COR-L47 (cell line): Measurements from ENCODE around the gene PES1.
"Not testable (repeated sequence)": the region's sequence is repeated elsewhere in the genome, so short reads cannot be mapped to it uniquely, and the experiment has no call there.

Source experiments
- DNase-seq: peaks from one replicate; lab custom pipeline; 2025; lab: John Stamatoyannopoulos, UW

PES1 gene

DNA sequence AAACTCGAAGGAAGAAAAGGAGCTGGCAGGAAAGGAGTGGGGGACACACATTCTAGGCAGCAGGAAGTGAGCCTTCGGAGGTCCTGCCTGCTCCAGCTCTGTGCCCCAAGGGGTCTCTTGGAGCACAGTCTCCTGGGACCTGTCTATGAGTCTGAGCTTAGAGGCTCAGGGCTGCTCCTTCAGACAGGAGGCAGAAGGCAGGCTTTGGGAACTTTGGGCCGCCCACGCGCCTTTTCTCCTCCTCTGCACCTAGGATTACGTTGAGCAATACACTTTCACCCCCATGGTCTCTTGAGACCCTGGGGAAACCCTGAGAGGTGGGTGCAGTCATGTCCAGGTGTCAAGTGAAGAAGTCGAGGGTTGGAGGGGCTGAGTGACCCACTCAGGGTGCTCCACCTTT, 16.2 kb upstream of the PES1 start:
- no peak for DNase-seq

DNA sequence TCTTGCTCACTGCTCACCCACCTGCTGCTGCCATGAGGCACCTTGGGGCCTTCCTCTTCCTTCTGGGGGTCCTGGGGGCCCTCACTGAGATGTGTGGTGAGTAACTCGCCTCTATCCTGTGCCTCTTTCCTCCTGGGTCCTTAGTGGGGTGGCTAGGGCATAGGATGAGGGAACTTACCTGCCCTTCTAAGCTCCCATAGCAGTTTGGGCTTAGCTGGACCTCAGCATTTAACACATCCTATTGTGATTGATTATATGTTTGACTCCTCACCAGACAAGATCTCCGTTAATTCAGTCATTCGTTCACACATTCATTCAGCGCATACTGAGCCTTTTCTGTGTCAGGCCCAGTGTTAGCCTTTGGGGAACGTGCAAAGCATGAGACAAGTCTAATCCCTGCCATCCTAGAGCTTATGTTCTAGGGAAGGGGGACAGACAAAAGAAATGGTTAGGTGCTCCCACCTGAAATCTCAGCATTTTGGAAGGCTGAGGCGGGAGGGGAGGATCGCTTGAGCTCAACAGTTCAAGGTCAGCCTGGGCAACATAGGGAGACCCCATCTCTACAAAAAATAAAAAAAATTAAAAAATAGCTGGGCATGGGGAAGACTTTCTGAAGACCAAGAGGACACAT, 15.7 kb upstream of the PES1 start:
- no peak for DNase-seq

DNA sequence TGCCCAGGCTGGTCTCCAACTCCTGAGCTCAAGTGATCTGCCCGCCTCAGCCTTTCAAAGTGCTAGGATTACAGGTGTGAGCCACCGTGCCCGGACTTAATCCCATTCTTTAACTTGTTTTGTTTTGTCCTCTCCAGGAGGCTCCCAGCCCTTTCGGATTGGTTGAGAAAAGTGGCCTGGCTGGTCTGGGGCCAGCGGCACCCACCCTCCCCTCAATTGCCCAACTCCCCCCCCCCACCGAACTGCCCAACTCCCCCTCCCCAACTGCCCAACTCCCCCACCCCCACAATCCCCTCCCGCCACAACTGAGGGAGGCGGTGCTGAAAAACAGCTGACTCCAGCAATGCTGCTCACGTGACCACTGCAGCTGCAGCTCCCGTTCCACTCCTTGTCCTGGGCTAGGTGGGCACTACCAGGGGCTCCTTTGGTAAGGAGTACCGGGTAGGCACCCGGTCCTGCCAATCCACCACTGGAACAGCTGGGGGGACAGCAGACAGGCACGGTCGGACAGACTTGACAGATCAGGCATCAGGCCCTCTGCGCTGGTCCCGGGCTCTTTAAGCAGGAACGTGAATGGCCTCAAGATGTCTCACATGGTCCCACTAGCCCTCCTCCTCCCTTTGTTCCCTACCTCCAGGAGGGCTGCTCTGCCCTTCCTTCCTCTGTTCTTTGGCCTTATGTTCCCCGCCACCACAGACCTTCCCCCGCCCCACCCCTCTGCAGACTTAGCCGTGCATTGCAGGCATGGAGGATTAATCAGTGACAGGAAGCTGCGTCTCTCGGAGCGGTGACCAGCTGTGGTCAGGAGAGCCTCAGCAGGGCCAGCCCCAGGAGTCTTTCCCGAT, 15.0 kb upstream of the PES1 start, which contains the start of gene TCN2:
Gene TCN2 (plus strand): TSS at position 720 of the 845 bp plus-strand sequence. CDS start 158 bp downstream, outside the sequence.
- peak; percentile 74 for DNase-seq

DNA sequence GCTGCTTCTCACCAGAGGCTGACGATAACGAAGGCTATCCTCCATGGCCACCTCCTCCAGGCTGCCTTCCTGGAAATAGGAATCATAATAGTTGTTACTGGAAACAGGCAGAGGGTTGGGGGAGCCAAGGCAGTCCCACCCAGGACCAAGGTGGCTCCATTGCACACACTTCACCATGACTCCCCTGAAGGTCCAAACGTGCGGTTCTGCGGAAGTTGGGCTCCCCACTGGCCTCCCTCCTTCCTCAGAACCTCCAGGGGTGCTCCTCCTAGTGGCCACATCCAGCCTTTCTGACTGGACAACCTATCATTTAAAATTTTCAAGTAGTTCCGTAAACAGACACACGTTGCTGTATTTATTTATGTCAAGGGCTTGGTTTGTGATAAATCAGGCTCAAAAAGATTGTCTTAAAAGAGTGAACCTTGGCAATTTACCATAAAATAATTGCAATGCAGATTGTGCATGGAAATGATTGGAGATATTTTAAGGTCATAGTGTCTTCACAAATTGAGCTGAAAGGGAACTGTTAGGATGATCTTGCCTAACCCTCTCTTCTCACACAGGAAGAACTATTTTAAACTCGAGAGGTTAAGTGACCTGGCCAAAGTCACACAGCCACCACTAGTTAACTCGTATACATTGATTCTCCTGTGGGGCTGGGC, 13.9 kb upstream of the PES1 start:
- DNase-seq, result peak; percentile 19

DNA sequence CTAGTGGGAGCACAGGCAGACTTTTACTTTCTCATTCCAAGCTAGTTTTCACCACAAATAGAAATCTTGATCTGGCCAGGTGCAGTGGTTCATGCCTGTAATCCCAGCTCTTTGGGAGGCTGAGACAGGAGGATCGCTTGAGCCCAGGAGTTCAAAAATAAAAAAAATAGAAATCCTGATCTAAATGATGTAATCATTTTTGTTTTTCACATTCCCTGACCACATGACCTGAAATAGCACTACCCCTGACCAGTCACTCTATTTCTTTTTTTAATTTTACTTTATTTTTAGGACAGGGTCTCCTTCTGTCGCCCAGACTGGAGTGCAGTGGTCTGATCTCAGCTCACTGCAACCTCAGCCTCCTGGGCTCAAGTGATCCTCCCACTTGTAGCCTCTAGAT, 13.0 kb upstream of the PES1 start:
- no peak for DNase-seq

DNA sequence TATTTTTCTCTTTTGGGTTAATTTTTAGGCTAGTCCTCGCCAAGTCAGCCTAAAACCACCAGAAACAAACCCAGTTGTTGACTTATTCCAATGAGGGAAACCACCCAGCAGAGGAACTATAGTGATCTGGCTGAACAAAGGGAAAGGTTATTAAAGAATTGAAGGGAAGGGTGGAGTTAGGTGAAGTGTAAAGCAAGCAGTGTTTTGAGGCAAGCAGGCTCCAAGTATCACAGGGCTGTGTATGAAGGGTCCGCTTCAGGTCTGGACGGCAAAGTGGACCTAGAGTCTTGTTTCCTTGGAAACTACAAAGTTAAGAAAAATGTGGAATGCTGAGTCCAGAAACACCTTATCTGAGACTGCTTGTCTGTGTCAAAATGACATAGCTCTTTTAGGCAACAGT, 12.1 kb upstream of the PES1 start:
- no peak for DNase-seq

DNA sequence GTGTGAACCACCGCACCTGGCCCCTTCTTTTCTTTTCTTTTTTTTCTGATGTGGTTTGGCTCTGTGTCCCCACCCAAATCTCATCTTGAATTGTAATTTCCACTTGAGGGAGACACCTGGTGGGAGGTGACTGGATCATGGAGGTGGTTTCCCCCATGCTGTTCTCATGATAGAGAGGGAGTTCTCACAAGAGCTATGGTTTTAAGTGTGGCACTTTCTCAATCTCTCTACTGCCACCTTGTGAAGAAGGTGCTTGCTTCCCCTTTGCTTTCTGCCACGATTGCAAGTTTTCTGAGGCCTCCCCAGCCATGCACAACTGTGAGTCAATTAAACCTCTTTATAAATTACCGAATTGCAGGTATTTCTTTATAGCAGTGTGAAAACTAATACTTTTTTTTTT, 10.3 kb upstream of the PES1 start:
- DNase-seq, result peak; percentile 40

DNA sequence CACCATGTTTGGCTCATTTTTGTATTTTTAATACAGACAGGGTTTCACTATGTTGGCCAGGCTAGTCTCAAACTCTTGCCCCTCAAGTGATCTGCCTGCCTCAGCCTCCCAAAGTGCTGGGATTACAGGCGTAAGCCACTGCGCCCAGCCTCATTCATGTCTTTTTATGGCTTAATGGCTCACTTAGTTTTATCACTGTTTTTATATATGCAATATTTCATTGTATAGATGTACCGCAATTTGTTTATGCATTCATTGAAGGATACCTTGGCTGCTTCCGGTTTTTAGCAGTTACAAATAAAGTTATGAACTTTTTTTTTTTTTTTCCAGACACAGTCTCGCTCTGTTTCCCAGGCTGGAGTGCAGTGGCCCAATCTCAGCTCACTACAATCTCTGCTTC, 9.8 kb upstream of the PES1 start:
- DNase-seq, result no peak

DNA sequence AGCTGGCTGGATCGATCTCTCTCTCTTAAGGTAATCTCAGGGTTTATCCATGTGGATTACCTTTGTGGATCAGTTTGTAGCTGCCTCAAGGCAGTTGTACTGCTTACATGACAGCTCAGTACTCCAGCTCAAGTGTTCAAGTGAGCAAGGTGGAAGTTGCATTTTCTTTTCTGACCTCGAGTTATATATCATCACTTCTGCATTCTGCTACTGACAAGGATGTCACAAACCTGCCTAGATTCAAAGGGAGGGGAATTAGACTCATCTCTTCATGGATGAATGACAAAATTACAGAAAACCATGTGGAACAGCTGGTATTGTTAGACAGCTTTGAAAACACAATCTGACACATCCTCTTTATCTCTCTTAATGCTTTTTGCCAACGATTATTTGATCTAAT, 9.2 kb upstream of the PES1 start:
- DNase-seq, result no peak

DNA sequence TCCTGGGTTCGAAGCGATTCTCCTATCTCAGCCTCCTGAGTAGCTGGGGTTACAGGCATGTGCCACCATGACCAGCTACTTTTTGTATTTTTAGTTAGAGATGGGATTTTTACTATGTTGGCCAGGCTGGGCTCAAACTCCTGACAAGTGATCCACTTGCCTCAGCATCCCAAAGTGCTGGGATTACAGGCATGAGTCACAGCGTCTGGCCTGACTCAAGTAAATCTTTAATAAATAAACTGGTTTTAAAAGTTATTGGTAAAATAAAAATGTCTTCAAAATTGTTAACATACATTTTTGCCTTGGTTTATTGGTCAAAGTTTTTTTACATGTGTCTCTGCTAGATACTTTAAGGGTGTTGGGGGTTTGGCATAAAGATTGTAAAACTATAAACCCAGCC, 7.3 kb upstream of the PES1 start:
- no peak for DNase-seq

DNA sequence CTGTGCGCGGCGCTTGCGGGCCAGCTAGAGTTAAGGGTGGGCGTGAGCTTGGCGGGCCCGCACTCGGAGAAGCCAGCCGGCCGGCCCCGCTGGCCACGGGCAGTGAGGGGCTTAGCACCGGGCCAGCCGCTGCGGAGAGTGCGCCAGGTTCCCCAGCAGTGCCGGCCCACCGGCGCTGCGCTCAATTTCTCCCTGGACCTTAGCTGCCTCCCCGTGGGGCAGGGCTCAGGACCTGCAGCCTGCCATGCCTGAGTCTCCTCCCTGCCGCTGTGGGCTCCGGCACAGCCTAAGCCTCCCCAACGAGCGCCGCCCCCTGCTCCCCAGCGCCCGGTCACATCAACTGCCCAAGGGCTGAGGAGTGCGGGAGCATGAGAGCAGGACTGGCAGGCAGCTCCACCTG, 5.2 kb upstream of the PES1 start:
- no peak for DNase-seq

DNA sequence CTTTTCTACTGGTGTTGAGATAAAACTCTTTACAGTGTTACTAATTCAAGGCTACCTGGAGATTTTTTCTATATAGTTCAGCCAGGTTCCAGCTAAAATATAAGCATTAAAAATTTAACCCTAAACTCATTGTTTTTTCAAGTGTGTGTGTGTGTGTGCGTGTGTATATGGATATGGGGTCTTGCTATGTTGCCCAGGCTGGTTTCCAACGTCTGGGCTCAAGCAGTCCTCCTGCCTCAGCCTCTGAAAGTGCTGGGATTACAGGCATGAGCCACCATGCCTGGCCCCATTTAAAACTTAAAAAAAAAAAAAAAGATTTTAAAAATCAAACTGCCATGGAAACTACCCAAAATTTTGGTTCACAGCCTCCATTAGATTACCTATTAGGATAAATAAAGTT, 4.5 kb upstream of the PES1 start:
- DNase-seq, result no peak

DNA sequence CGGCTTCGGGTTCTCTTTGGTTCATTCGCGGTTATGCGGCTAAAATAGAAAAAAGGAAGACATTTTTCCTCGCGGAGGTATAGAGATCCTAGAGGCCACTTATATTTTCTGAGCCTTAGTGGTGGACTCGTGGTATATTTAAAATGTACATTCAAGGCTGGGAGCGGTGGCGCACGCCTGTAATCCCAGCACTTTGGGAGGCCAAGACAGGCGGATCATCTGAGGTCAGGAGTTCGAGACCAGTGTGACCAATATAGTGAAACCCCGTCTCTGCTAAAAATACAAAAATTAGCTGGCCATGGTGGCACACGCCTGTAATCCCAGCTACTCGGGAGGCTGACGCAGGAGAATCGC, 627 bp upstream of the PES1 start:
- DNase-seq, result not testable (repeated sequence)

DNA sequence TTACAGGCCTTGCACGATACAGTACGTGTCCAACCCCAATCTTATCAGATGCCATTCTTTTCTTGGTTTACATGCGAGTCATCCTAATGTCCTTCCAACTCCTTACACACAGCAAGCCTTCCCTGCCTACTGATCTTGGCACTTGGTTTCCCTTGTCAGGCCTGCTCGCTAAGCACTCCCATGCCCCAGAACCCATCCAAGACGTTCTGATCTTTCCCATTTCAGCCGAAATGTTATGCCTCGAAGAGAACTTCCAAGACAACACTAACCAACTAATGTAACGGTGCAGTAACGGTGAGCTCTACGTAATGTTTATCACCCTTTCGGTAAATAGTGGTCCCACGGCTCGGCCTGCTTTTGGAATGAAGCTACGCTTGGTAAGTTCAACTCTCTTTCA, 521 bp downstream of the PES1 start:
- no peak for DNase-seq

DNA sequence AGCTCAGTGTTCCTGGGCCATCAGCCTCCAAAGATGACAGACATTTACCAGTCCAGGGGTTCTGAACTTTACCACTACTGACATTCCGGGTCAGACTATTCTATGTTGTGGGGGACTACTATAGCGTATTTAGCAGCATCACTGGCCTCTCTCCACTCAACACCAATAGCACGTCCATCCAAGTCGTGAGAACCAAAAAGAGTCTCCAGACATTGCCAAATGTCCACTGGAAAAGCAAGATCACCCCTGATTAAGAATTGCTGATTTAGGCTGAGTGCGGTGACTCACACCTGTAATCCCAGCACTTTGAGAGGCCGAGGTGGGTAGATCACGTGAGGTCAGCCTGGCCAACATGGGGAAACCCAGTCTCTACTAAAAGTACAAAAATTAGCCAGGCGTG, 5.3 kb downstream of the PES1 start:
- no peak for DNase-seq

DNA sequence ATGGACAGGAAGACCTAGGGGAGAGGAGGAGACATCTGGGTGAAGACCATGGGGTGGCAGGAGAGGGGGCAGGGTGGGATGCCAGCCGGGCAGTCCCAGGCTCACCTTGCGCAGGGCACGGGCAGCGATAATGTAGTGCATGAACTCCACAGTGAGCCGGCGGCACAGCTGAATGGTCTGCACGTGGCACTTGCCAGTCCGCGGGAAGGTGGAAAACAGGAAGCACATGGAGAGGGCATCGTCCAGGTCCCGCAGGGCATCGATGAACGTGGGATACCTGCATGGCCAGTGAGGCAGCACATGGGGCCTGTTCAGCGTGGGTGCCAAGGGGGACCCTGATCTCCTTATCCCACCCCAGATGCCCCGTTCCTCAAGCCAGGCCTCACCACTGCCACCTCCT, 7.3 kb downstream of the PES1 start:
- no peak for DNase-seq

DNA sequence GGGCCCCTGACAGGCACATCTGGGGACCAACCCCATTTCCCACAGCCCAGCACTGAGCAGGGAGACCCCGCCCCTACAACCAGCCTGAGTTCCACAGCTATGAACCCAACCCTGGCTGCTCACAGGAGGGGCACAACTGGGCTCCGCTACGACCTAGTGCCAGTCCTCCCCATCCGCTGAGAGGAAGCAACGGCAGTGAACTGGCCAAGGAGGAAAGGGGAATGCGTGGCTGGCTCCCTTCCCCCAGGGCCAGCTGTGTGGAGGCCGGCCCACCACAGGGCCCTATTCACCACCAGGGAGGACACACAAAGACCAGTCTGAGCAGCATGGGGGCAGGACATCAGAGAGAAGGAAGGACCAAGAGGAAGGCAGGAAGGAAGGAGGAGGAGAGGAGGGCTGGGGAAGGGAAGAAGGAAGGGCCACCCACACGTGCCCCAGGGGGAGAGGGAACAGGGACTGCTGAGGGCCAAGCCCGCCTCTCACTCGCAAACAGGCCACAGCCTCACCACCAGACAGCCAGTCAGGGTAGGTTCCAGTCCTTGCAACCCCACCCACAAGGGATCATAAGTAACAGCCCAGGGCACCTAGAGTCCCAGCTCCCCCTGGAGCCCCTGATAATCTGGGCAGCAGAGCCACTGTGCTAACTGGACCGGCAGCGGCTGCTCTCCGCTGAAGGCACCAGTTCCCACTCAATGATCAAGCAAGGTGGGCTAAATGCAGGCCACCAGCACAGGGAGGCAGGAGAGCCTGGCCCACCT, 8.7 kb downstream of the PES1 start:
- no peak for DNase-seq

DNA sequence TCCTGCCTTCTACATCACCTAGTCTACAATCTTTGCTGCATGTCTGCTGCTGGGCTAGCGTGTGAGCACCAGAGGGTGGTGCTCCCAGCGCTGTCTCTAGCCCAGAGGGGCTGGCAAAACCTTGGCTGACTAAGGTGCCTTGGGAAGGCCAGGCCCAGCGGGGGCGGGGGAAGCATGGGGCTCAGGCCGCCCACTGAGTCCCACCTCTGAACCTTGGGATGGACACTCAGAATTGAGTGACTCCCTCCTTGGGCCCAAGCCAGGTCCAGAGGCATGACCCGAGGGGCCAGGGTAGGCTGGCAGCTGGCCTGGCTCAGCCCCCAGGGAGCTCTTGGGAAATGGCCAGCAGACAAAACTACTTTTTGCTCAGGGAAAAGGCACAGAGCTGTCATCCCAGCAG, 9.7 kb downstream of the PES1 start:
- no peak for DNase-seq

DNA sequence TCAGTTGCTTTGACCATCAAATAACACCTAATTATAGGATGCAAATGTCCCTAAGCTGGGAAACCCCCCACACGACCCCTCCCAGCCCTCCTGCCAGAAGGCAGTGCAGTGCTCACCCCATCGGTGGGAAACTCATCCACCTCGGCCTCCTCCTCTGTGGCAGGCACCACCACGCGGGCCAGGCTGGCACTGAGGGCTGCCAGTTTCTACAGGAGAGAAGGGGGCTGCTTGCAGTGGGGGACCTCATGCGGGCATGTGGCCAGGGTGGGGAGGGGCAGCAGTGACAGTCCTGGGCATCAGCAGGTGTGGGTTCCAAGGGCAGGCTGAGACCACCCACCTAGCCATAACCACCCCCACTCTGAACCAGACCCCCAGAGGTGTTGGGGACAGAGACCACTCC, 10.8 kb downstream of the PES1 start:
- no peak for DNase-seq

DNA sequence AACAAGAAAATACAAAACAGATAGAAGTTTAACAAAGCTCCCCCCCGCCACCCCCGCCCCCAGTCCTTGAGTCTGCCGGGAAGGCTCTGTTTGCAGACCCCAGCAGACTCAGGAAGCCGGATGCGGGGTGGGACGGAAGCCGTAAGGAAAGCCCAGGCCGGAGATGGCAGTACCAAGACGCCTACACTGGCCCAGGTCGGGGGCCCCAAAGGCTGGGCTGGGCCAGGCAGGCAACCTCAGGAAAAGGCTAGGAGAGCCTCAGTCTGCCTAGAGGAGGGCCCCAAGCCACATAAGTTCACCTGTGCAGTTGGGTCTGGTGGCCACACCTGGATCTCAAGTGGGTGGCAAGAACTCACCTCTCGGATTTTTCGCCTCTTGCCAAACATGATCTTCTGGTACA, 13.2 kb downstream of the PES1 start:
- no peak for DNase-seq

DNA sequence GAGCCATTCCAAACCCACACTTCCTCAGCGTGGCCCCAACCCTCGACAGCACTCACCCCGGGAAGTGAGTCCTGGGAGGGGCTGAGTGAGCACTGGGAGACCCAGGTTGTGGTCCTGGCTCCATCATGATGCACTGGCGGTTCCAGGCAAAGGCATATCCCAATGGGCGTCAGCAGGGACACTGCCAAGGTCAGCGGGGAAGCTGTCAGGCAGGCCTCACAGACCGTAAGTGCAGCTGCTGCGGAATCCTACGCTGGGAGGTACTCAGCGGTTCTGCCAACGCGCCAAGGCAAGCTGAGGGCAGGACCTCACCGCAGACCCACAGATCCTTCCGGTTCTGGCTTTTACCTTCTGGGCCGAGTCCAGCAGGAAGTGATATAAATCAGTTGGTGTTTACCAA, 15.9 kb downstream of the PES1 start:
- no peak for DNase-seq

DNA sequence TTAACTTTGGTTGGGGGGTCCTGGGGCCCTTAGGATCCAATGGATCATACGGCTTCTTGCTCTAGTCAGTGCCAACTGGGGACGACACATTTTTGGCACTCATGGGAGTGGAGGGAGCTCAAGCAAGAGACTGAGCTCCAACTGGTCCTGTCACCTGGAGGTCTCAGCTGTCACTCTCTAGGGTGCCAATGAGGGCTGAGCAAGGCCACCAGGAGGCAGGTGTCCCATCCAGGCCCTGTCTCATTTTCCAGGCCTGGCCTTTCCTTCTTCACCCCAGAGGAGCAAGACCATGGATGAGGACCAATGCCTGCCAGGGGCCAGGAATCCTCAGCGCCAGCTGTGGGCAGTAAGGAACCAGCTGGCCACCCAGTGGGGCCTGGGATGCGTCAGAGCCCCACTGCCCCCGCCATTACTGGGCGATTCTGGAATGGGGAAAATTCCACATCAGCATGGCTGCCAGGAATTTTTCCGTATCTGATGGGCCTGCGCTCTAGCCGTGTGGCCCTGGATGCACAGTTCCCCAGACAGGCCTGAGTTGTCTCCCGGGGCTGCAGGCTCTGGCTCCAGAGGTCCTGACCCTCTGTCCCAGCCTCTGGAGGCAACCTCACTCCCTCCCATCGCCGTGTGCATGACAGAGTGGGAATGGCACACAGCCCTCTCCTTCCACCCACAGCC, 16.6 kb downstream of the PES1 start:
- DNase-seq, result no peak
